ENCODE results near the gene TNXB. TPM values are rescaled to one million over a fixed set of nuclear protein-coding genes. Genes with fewer than 3 reads are reported as not detected.

The TNXB gene
- total and polyA plus RNA-seq, 9 of the 15 experiments (the other 6 are each of a cell fraction or from before 2014, with no cell fraction given), result 0.14 to 28.1 (median 12.4) TPM

DNA sequence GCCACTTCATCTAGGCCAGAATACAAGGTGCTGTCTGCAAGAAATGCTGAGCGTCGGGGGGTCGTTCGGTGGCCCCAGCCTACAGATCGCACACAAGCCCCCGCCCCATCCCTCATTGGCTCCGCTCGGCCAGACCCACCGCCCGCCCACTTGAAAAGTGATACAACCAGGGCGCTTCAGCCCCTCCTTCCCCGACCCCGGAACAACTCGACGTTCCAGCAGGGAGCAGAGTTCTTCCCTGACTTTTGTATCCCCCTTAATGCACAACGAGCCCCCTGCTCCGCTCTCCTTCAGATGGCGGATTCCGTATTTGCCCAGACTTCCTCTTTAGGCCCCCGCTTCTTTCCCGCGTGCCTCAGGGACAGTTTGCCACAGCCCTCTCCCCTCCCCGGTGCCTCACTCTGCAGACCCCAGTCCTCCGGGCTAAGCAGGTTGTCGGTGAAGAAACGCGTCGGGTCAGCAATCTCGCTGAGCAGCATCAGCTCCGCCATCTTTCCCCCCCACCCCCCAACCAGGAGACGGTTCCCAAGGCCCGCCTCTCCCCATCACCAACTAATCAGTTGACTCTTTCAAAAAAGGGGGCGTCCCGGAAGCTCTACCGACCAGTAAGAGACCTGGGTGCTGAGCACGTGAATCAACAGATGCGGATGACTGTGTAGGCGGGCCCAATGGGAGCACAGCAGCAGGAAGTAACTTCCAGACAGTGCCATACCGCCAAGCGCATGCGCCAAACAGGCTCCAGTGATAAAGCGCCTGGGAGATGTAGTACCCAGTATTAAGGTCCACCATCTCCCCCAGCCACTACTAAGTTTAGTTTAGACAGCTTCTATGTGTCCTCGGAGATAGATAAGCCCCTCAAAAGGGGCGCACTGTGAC lies 18.8 kb upstream of the TNXB start, which contains the start of gene ATF6B (continued):
- TF ChIP-seq ILK (tag; IDR thresholded peaks at IDR 0.05; ENCODE audit: borderline replicate concordance, low read depth), result no peak
- TF ChIP-seq RBBP5 (IDR thresholded peaks at IDR 0.05; ENCODE audit: borderline replicate concordance, insufficient read depth, low read length, poor library complexity, severe bottlenecking), result peak; percentile 81
- no peak; the same call in 1 of the 2 replicates for TF ChIP-seq CHD2 (IDR thresholded peaks at IDR 0.05; ENCODE audit: low read depth, low read length)
- TF ChIP-seq RREB1 (CRISPR knock-in tag; IDR thresholded peaks at IDR 0.05), result no peak
- TF ChIP-seq ZNF24 (IDR thresholded peaks at IDR 0.05), result no peak
- no peak for TF ChIP-seq ARID3A (IDR thresholded peaks at IDR 0.05; ENCODE audit: borderline replicate concordance, low read depth, low read length)
- no peak for TF ChIP-seq ZZZ3 (IDR thresholded peaks at IDR 0.05)
- TF ChIP-seq ZFP30 (CRISPR knock-in tag; IDR thresholded peaks at IDR 0.05; ENCODE audit: borderline replicate concordance), result no peak
- TF ChIP-seq SRSF9 (IDR thresholded peaks at IDR 0.05; ENCODE audit: borderline replicate concordance, low read depth, low read length), result no peak
- no peak for TF ChIP-seq CBFB (CRISPR knock-in tag; IDR thresholded peaks at IDR 0.05)
- TF ChIP-seq NFE2 (IDR thresholded peaks at IDR 0.05; ENCODE audit: low read depth), result no peak
- no peak for TF ChIP-seq RUNX1 (IDR thresholded peaks at IDR 0.05; ENCODE audit: low read depth)
- no peak for TF ChIP-seq CTBP1 (IDR thresholded peaks at IDR 0.05; ENCODE audit: borderline replicate concordance)
- no peak for TF ChIP-seq HDAC6 (IDR thresholded peaks at IDR 0.05; ENCODE audit: low read depth, low read length)
- no peak for TF ChIP-seq BCL6 (CRISPR knock-in tag; IDR thresholded peaks at IDR 0.05)
- TF ChIP-seq, protein P1, sequence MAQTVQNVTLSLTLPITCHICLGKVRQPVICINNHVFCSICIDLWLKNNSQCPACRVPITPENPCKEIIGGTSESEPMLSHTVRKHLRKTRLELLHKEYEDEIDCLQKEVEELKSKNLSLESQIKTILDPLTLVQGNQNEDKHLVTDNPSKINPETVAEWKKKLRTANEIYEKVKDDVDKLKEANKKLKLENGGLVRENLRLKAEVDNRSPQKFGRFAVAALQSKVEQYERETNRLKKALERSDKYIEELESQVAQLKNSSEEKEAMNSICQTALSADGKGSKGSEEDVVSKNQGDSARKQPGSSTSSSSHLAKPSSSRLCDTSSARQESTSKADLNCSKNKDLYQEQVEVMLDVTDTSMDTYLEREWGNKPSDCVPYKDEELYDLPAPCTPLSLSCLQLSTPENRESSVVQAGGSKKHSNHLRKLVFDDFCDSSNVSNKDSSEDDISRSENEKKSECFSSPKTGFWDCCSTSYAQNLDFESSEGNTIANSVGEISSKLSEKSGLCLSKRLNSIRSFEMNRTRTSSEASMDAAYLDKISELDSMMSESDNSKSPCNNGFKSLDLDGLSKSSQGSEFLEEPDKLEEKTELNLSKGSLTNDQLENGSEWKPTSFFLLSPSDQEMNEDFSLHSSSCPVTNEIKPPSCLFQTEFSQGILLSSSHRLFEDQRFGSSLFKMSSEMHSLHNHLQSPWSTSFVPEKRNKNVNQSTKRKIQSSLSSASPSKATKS (CRISPR knock-in tag; IDR thresholded peaks at IDR 0.05), result no peak
- TF ChIP-seq MTF1 (CRISPR knock-in tag; IDR thresholded peaks at IDR 0.05; ENCODE audit: borderline replicate concordance), result no peak
- no peak for TF ChIP-seq ZNF561 (CRISPR knock-in tag; conservative IDR thresholded peaks at IDR 0.05)

Data from K562 (cell line).